Activated T-helper 17 cell treated with anti-CD3 and anti-CD28 coated beads, Interleukin-2, amount 50 U/mL, for 72 hours (primary cell): Measurements from ENCODE around the gene CACNA1C. TPM values are rescaled to one million over a fixed set of nuclear protein-coding genes. Genes with fewer than 3 reads are reported as not detected.

Source experiments
- ATAC-seq: fragments of 150-1000 bp; cut with Tn5 transposase; replicated peaks from 2 replicates; pipeline ENCODE4 v1.10.0; 2021; ENCODE audit warnings: mild to moderate bottlenecking, moderate library complexity
- H3K27ac Mint-ChIP-seq: one replicate; pipeline ENCODE4 v1.8.0; 2022; ENCODE audit warnings: mixed read lengths
- H3K27me3 Mint-ChIP-seq: one replicate; pipeline ENCODE4 v1.8.0; 2022; ENCODE audit warnings: mixed read lengths
- H3K36me3 Mint-ChIP-seq: one replicate; pipeline ENCODE4 v1.8.0; 2022; ENCODE audit warnings: low read depth, mild to moderate bottlenecking, mixed read lengths
- H3K4me1 Mint-ChIP-seq: one replicate; pipeline ENCODE4 v1.8.0; 2022; ENCODE audit warnings: mixed read lengths
- H3K4me3 Mint-ChIP-seq: one replicate; pipeline ENCODE4 v1.8.0; 2022; ENCODE audit warnings: mild to moderate bottlenecking, mixed read lengths
- H3K9me3 Mint-ChIP-seq: one replicate; pipeline ENCODE4 v1.8.0; 2022; ENCODE audit warnings: mixed read lengths
- total RNA-seq, 2 donors: library from RNA; stranded (reverse); gene quantifications; one replicate each; pipeline ENCODE4 v1.2.3, GENCODE V29; 2022

The CACNA1C gene
- total RNA-seq, 2 donors from 2014 or later = 0.04 to 0.21 TPM

DNA sequence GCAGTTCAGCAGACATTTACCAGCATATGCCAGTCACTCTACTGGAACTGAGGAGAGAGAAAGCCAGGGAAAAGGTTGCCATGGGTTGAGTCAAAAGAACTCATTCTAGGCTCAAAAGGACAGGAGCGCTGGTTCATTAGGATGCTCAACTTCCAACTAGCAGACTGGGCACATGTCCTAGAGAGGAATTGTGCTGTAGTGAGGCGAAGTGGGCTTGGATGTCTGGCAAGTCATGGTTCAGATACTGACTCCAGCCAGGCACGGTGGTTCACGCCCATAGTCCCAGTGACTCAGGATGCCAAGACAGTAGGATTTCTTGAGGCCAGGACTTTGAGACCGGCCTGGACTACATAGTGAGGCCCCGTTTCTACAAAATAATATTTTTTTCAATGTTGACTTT, 281.5 kb downstream of the CACNA1C start:
- Mint-ChIP-seq H3K27me3 (peaks cover 33% of the 10 kb centered on the region), H3K4me3 (no peak overlapping the region), H3K27ac (no peak overlapping the region), H3K9me3 (no peaks in the 10 kb centered on the region), H3K36me3 (no peaks in the 10 kb centered on the region), H3K4me1 (no peaks in the 10 kb centered on the region)
- ATAC-seq = no peak

DNA sequence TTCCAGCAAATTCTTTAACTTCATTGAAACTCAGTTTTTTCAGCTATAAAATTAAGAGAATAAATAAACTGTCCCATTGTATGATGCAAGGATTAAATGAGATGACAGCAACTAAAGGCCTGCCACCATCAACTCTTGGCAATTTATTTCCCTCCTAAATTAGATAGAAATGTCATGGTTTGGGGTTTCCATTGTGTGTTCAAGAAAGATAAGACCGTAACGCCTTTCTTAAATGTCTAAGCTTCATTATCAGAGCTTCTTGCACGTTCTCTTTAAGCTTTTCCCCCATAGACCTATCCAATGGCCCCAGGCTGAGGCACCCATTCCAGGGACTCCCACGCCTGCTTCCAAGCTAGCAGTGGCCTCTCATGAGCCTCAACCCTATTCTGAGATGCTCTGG, 281.9 kb downstream of the CACNA1C start:
- Mint-ChIP-seq H3K9me3 (no peaks in the 10 kb centered on the region), H3K36me3 (no peaks in the 10 kb centered on the region), H3K27me3 (peaks cover 29% of the 10 kb centered on the region), H3K4me1 (no peaks in the 10 kb centered on the region), H3K4me3 (no peak overlapping the region), H3K27ac (no peak overlapping the region)
- no peak for ATAC-seq

DNA sequence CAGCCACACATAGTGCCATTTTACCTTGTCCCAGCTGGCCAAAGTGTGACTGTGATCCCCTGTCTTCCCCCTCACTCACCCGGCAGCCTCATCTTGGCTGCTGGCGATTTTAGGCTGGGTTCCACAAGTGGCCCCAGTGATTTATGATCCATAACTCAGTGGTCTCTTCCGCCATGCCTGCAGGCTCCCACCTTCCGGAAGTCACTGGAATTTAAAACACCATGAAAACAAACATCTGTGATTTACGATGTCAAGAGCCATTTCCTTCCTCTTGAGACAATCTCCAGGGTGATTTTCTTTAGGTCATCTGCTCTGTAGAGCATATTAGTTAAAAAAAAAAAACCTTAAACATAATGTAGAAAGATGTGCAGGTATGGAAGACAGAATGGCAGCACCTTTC, 282.3 kb downstream of the CACNA1C start:
- no peaks in the 10 kb centered on the region for H3K36me3 Mint-ChIP-seq
- peaks cover 29% of the 10 kb centered on the region for H3K27me3 Mint-ChIP-seq
- no peaks in the 10 kb centered on the region for H3K9me3 Mint-ChIP-seq
- H3K4me1 Mint-ChIP-seq = no peaks in the 10 kb centered on the region
- H3K27ac Mint-ChIP-seq = no peak overlapping the region
- H3K4me3 Mint-ChIP-seq = no peak overlapping the region
- ATAC-seq = no peak

DNA sequence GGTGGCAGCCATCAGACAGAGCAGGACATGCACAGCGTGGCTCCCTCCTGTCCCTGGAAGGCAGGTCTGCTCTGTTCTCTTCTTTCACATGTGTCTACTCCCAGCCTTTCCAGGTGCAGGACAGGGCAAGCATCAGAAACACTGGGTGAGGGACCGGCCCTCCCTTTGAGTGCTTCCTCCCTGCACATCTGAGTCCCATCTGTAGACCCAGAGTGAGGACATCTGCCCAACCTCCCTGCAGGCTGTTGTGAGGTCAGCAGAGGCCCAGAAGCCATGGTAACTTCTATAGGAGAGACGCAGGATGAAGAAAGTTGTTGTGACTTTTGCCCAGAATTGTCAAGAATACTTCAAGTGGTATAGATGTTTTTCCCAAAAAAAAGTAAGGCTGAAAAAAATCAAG, 282.7 kb downstream of the CACNA1C start:
- no peak overlapping the region for H3K4me3 Mint-ChIP-seq
- H3K27ac Mint-ChIP-seq = no peak overlapping the region
- no peaks in the 10 kb centered on the region for H3K4me1 Mint-ChIP-seq
- H3K27me3 Mint-ChIP-seq = peaks cover 29% of the 10 kb centered on the region
- no peak for ATAC-seq
- no peaks in the 10 kb centered on the region for H3K9me3 Mint-ChIP-seq
- H3K36me3 Mint-ChIP-seq = no peaks in the 10 kb centered on the region

DNA sequence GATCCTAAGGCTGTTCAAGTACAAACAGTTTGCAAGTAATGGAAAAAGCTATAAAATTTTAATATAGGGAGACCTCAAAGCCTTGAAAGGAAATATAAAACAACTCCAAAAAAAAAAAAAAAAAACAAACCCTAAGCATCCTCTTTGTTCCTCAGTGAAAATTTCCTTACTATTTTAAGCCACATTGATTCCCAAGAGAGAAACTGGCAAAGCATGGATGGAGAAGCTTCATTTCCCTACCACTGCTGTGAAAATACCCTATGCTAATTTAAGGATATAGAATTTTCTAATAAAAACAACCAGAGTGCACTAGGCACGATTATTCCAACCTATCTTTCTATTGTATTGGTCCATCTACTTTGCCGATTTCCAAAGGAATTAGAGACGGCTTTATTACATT, 283.1 kb downstream of the CACNA1C start:
- Mint-ChIP-seq H3K27me3 (peaks cover 29% of the 10 kb centered on the region), H3K9me3 (no peaks in the 10 kb centered on the region), H3K4me3 (no peak overlapping the region), H3K36me3 (no peaks in the 10 kb centered on the region), H3K27ac (no peak overlapping the region), H3K4me1 (no peaks in the 10 kb centered on the region)
- no peak for ATAC-seq

DNA sequence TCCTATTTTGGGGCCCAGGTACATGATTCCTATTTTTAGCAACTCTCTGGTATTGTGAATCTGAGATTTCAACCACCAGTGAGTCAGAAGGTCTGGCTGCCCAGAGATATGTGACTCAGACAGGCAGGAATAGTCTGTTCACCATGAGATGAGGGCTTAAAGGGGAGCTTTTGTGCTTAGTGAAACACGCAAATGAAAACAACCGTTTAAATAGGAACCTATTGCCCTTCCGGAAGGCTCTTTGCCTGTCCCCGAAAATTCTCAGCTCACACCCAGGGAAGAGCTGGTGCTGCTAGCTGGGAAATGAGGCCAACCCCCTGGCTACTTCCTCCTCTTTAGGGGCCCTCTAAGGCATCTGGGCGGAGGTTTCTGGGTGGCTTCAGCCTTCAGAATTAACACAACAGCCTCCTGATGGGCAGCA, 283.6 kb downstream of the CACNA1C start:
- H3K4me1 Mint-ChIP-seq = no peaks in the 10 kb centered on the region
- H3K27me3 Mint-ChIP-seq = peaks cover 29% of the 10 kb centered on the region
- no peaks in the 10 kb centered on the region for H3K9me3 Mint-ChIP-seq
- ATAC-seq = peak; percentile 87
- H3K4me3 Mint-ChIP-seq = no peak overlapping the region
- H3K36me3 Mint-ChIP-seq = no peaks in the 10 kb centered on the region
- H3K27ac Mint-ChIP-seq = no peak overlapping the region

DNA sequence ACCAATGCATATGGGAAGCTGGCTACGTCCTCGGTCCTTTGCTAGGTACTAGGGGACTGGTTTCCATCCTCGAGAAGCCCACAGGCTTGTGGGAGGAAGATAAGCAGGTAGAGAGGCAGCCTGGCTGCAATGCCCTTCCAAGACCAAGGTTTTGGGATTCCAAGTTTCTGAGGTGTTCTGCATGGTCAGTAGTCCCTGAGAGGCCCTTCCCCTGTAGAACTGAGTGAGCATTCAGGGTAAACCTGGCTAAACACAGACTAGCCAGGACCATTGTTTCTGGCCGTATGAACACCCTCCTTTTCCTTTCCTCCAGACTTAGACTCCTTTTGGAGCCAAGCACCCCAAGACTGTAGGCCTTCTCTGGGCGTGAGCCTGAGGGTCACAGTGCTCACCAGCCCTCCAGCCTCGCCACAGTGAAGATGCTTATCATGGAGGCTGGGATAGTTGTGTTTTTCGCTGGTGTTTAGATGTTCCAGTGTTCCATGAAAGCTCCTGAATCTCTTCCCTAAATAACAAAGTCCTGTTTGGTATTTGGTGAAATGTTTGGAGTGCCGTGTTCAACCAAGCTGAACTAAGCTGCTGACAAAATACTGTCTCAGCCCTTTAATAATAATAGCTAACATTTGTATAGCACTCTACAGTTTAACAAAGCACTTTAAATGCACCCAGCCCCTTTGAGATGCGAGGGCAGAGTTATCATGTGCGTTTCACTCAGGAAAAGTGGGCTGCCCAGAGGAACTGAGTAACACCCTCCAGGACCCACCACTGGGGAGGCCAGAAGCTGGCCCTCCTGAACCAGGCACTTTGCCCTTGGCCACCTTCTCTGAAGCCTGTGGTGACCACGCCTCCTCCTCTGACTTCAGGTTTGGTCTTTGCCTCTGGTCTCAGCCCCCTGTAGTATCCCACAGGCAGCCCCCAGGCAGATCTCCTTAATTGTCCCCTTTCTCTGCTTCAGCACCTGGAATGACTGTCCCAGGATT, 284.5 kb downstream of the CACNA1C start:
- H3K4me1 Mint-ChIP-seq = no peaks in the 10 kb centered on the region
- H3K4me3 Mint-ChIP-seq = no peak overlapping the region
- no peak overlapping the region for H3K27ac Mint-ChIP-seq
- ATAC-seq = no peak
- H3K27me3 Mint-ChIP-seq = peaks cover 29% of the 10 kb centered on the region
- no peaks in the 10 kb centered on the region for H3K9me3 Mint-ChIP-seq
- H3K36me3 Mint-ChIP-seq = no peaks in the 10 kb centered on the region

DNA sequence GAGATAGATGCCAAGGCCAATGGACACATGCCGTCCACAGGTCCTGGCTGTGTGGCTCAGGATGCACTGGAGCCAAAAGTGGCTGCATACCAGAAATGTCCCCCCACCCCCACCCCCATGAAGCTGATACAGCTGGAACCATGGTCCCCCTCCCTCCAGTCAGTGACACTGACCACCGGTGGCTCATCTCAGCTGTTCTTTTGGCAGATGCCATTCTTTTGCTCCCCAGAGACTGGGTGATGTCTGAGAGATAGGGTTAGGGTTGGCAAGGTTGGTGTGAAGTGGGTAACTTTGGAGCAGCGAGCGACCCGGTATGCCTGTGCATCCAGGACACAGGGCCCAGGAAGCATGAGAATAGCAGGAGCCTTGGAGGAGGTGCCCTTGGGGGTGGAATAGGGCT, 285.6 kb downstream of the CACNA1C start:
- Mint-ChIP-seq H3K4me1 (no peaks in the 10 kb centered on the region), H3K27me3 (peaks cover 28% of the 10 kb centered on the region), H3K9me3 (no peaks in the 10 kb centered on the region), H3K4me3 (no peak overlapping the region), H3K36me3 (no peaks in the 10 kb centered on the region), H3K27ac (no peak overlapping the region)
- no peak for ATAC-seq

DNA sequence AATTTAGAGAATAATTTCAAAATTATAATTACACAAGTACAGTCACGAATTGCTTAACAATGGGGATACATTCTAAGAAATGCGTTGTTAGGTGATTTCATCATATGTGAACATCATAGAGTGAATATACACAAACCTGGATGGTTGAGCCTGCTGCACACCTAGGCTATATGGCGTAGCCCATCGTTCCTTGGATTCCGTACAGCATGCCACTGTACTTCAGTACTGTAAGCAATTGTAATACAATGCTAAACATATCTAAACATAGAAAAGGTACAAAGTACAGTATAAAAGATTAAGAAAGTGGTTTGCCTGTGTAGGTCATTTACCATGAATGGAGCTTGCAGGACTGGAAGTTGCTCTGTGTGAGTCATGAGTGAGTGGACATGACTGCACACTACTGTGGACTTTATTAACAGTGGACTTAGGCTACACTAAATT, 286.2 kb downstream of the CACNA1C start:
- H3K27ac Mint-ChIP-seq = no peak overlapping the region

DNA sequence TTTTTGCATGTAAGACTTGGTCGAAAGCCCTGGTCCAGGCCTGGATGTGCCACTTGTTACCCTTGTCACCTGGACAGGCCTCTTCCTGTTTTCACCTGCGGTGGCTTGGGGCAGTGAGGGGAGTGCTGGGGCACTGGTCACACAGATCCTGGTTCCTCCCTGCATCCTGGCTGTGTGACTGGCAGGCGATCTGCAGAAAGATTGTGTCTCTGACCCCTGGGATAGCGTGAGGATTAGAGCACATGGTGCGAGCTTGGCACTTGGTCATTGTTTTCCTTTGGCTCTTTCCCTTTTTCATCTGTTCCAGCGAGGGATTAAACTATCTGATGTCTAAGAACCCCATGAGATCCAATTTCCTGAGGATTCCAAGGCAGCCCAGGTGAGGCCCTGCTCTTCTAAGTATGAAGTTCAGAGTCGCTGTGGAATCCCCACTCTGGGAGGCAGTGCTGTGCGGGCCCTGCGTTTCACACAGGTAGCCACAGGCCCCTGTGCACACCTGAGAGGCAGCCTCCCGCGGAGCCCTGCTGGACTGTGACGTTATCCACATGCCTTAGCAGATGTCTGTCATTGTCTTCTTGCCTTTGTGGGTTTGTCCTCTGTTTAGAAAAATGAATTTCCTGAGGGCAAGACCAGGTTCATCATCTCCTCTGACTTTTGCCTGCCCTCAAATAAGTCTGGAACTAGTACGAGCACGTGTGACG, 288.4 kb downstream of the CACNA1C start:
- Mint-ChIP-seq H3K4me1 (no peaks in the 10 kb centered on the region), H3K9me3 (no peaks in the 10 kb centered on the region), H3K27ac (no peak overlapping the region), H3K36me3 (no peaks in the 10 kb centered on the region), H3K27me3 (peaks cover 31% of the 10 kb centered on the region), H3K4me3 (no peak overlapping the region)
- no peak for ATAC-seq

More for the DNA sequence above, 286.2 kb downstream of the CACNA1C start:
- ATAC-seq = no peak
- no peaks in the 10 kb centered on the region for H3K9me3 Mint-ChIP-seq
- H3K4me3 Mint-ChIP-seq = no peak overlapping the region
- H3K4me1 Mint-ChIP-seq = no peaks in the 10 kb centered on the region
- H3K27me3 Mint-ChIP-seq = peaks cover 32% of the 10 kb centered on the region
- H3K36me3 Mint-ChIP-seq = no peaks in the 10 kb centered on the region

DNA sequence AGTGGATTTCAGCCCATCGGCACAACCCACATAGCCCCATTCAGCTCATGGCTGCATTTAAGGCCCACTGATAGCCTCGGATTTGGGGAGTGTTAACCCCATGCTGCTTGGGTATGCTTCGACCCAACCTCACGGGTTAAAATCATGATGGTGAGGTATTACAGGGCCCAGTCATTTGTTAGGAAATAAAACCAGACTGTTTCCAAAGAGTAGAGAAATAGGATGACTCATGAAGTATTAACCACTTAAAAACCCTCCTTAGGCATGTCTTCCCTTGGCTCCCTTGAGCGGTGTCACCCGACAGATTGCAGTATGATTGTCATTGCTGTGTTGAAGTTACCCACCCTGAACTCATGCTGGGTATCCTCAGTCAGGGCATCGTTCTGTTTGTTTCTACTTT, 289.1 kb downstream of the CACNA1C start:
- ATAC-seq = no peak
- Mint-ChIP-seq H3K9me3 (no peaks in the 10 kb centered on the region), H3K4me1 (no peaks in the 10 kb centered on the region), H3K36me3 (no peaks in the 10 kb centered on the region), H3K27ac (no peak overlapping the region), H3K4me3 (no peak overlapping the region), H3K27me3 (peaks cover 25% of the 10 kb centered on the region)

DNA sequence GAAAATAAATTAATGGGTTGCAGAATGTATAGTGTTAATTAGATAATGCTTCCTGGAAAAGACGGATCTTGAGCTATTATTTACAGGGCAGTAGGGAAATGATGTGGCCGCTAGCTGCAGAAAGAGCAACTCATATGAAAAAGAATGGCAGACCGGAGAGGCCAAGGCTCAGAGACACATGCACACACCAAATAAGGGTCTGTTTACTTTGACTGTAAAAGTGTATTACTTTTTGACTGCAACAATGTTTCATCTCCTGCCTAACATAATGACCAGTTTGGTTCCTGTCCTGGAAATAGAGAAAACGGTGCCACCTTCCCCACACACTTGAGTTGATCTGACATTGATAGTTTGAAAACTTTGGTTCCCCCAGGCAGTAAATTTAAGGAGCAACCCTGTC, 290.9 kb downstream of the CACNA1C start:
- Mint-ChIP-seq H3K27me3 (peaks cover 17% of the 10 kb centered on the region), H3K27ac (no peak overlapping the region), H3K4me1 (no peaks in the 10 kb centered on the region), H3K4me3 (no peak overlapping the region), H3K9me3 (no peaks in the 10 kb centered on the region), H3K36me3 (no peaks in the 10 kb centered on the region)
- no peak for ATAC-seq

DNA sequence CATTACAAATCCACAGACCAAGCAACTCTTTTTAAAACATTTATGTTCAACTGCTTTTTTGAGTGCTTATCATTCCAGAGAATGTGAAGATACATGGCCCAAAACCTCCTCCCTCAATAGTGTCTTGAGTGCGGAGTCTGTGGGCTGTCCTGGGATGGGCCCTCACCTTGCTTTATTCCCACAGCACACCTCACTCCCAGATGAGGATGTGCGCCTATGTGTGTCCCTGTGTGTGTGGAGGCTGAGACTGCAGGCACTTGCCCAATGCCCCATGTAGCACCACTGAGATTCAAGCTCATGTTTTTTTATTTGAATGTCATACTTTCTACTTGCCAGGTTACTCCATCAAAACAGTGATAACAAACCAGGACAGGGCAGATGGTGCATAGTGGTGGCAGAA, 291.7 kb downstream of the CACNA1C start:
- Mint-ChIP-seq H3K4me3 (no peak overlapping the region), H3K4me1 (no peaks in the 10 kb centered on the region), H3K27ac (no peak overlapping the region), H3K36me3 (no peaks in the 10 kb centered on the region), H3K27me3 (peaks cover 17% of the 10 kb centered on the region), H3K9me3 (no peaks in the 10 kb centered on the region)
- ATAC-seq = no peak

DNA sequence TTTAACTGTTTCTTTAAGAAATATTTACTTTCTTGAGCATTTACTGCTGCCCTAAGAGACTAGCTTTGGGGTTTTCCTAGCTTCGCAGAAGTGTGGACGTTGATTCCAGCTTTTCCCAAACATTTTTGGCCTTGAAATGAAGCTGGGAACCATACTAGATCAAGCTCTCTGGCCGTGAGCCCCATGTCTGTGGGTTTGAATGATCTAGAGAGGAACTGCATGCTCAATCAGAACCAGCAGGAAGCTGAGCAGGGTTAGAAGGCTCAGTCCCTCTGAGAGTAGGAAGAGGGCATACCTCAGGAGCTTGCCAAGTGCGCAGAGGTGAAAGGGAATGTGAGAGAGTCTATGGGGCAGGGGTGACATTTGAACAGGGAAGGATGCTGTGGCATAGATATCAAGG, 292.1 kb downstream of the CACNA1C start:
- Mint-ChIP-seq H3K4me1 (no peaks in the 10 kb centered on the region), H3K27me3 (peaks cover 17% of the 10 kb centered on the region), H3K9me3 (no peaks in the 10 kb centered on the region), H3K36me3 (no peaks in the 10 kb centered on the region), H3K4me3 (no peak overlapping the region), H3K27ac (no peak overlapping the region)
- no peak for ATAC-seq

DNA sequence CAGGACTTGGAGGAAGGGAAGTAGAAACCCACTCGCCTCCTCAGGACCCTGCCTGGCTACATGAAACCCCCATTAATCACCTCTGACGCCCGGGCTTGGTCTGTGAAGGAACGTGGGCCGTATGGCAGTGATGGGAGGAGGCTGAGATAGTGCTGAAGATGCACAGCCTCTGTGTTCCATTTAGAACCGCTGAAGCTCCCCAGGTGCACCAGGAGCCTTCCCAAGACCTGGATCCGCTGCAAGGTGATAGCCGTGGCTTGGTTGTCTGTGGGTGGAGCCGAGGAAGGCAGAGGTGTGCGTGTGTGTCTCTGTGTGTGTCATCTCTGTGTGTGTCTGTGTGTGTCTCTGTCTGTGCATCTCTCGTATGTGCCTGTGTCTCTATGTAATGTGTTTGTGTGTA, 293.1 kb downstream of the CACNA1C start:
- no peaks in the 10 kb centered on the region for H3K4me1 Mint-ChIP-seq
- no peak overlapping the region for H3K27ac Mint-ChIP-seq
- H3K36me3 Mint-ChIP-seq = no peaks in the 10 kb centered on the region
- peaks cover 17% of the 10 kb centered on the region for H3K27me3 Mint-ChIP-seq
- no peak overlapping the region for H3K4me3 Mint-ChIP-seq
- H3K9me3 Mint-ChIP-seq = no peaks in the 10 kb centered on the region
- no peak for ATAC-seq
